HL-60 (cell line): ENCODE results near the gene ANTXR1.

ENCODE experiments used
- CTCF ChIP-seq: IDR thresholded peaks from one replicate; pipeline ENCODE4 v1.5.1; 2011; ENCODE audit warnings: low read length, control low read depth, inconsistent platforms; ENCODE audit not compliant: insufficient read depth
- POLR2AphosphoS5 ChIP-seq: IDR thresholded peaks from 2 replicates; pipeline ENCODE4 v1.6.1; 2012; ENCODE audit warnings: low read depth
- REST ChIP-seq: IDR thresholded peaks from 2 replicates; pipeline ENCODE4 v1.6.1; 2012; ENCODE audit warnings: low read depth; ENCODE audit not compliant: insufficient replicate concordance
- SPI1 ChIP-seq: IDR thresholded peaks from 2 replicates; pipeline ENCODE4 v1.6.1; 2012; ENCODE audit warnings: low read depth, mild to moderate bottlenecking, borderline replicate concordance

- TF ChIP-seq POLR2AphosphoS5 (no peak), CTCF (no peak), SPI1 (no peak), REST (no peak)
Observed at GRCh38 chr2:69074918-69075317, 61.9 kb downstream of the ANTXR1 start.
